HEK293T (cell line): ENCODE results near the gene DNER.
"Not testable (repeated sequence)": the region's sequence is repeated elsewhere in the genome, so short reads cannot be mapped to it uniquely, and the experiment has no call there.

Source experiments
- CTCF ChIA-PET: fragments of 350-600 bp; formaldehyde crosslinking; extraction: SDS; loops from one replicate; lab custom pipeline; 2021; ENCODE audit warnings: antibody characterized with exemption, inconsistent platforms; lab: Yijun Ruan, JAX
- POLR2A ChIA-PET: fragments of 350-600 bp; formaldehyde crosslinking; extraction: SDS; loops from one replicate; lab custom pipeline; 2020; ENCODE audit warnings: antibody characterized with exemption, inconsistent platforms; lab: Yijun Ruan, JAX
- DNase-seq: peaks from one replicate; pipeline ENCODE4 v3.0.0; 2012; ENCODE audit warnings: mixed read lengths; ENCODE audit errors: extremely low spot score
- ARNT ChIP-seq: fragments of 450-650 bp; IDR thresholded peaks from 2 replicates; pipeline ENCODE4 v1.6.1; 2017; ENCODE audit warnings: mild to moderate bottlenecking
- BHLHE40 ChIP-seq: fragments of 450-650 bp; IDR thresholded peaks from 2 replicates; pipeline ENCODE4 v1.6.1; 2016; ENCODE audit warnings: mild to moderate bottlenecking, moderate library complexity, borderline replicate concordance
- CTBP1 ChIP-seq: fragments of 450-650 bp; IDR thresholded peaks from 2 replicates; pipeline ENCODE4 v1.6.1; 2016; ENCODE audit warnings: borderline replicate concordance
- ELF4 ChIP-seq: fragments of 450-650 bp; IDR thresholded peaks from 2 replicates; pipeline ENCODE4 v1.6.1; 2017; ENCODE audit warnings: antibody characterized with exemption
- FOXA1 ChIP-seq: fragments of 450-650 bp; IDR thresholded peaks from 2 replicates; pipeline ENCODE4 v1.6.1; 2016; ENCODE audit warnings: mild to moderate bottlenecking
- FOXK2 ChIP-seq: fragments of 450-650 bp; IDR thresholded peaks from 2 replicates; pipeline ENCODE4 v1.6.1; 2016; ENCODE audit warnings: mild to moderate bottlenecking
- FOXM1 ChIP-seq: fragments of 450-650 bp; IDR thresholded peaks from 2 replicates; pipeline ENCODE4 v1.6.1; 2017; ENCODE audit warnings: mild to moderate bottlenecking, borderline replicate concordance
- HDGF ChIP-seq: fragments of 450-650 bp; IDR thresholded peaks from 2 replicates; pipeline ENCODE4 v1.6.1; 2017; ENCODE audit warnings: antibody characterized with exemption, borderline replicate concordance
- L3MBTL2 ChIP-seq: fragments of 450-650 bp; conservative IDR thresholded peaks from 2 replicates; pipeline ENCODE4 v1.6.1; 2016; ENCODE audit warnings: mild to moderate bottlenecking
- LEF1 ChIP-seq: fragments of 450-650 bp; IDR thresholded peaks from 2 replicates; pipeline ENCODE4 v1.6.1; 2017; ENCODE audit warnings: mild to moderate bottlenecking, borderline replicate concordance
- NFRKB ChIP-seq: fragments of 450-650 bp; IDR thresholded peaks from 2 replicates; pipeline ENCODE4 v1.6.1; 2016; ENCODE audit warnings: mild to moderate bottlenecking, moderate library complexity
- PKNOX1 ChIP-seq: fragments of 450-650 bp; IDR thresholded peaks from 2 replicates; pipeline ENCODE4 v1.6.1; 2016
- SP1 ChIP-seq: fragments of 450-650 bp; IDR thresholded peaks from 2 replicates; pipeline ENCODE4 v1.6.1; 2017
- SUZ12 ChIP-seq: fragments of 450-650 bp; IDR thresholded peaks from 2 replicates; pipeline ENCODE4 v1.6.1; 2016; ENCODE audit warnings: mild to moderate bottlenecking
- TARDBP ChIP-seq: fragments of 450-650 bp; IDR thresholded peaks from 2 replicates; pipeline ENCODE4 v1.6.1; 2016
- ZNF384 ChIP-seq: fragments of 450-650 bp; IDR thresholded peaks from 2 replicates; pipeline ENCODE4 v1.6.1; 2016

The DNER gene

GRCh38 chr2:229339618-229340017 is 374.7 kb downstream of the DNER start:
- DNase-seq = no peak
- no peak for TF ChIP-seq BHLHE40
- TF ChIP-seq TARDBP = no peak
- TF ChIP-seq L3MBTL2 = no peak
- TF ChIP-seq HDGF = no peak
- no peak for TF ChIP-seq FOXA1
- no peak for TF ChIP-seq PKNOX1
- ChIA-PET POLR2A (no interaction called here), CTCF (no interaction called here)

GRCh38 chr2:229339171-229339570 is 375.2 kb downstream of the DNER start:
- POLR2A ChIA-PET, CTCF ChIA-PET, DNase-seq: not testable (repeated sequence)

- ChIA-PET CTCF (no interaction called here), POLR2A (no interaction called here)
- no peak for DNase-seq
- TF ChIP-seq SP1 (no peak), CTBP1 (no peak), SUZ12 (no peak), HDGF (no peak), L3MBTL2 (no peak), LEF1 (no peak), PKNOX1 (no peak), FOXK2 (no peak), FOXM1 (no peak), ARNT (no peak), NFRKB (no peak), TARDBP (no peak), ZNF384 (no peak), BHLHE40 (no peak), ELF4 (no peak), FOXA1 (no peak)
These were observed 378.4 kb downstream of the DNER start for GRCh38 chr2:229335877-229336346.

- POLR2A ChIA-PET = no interaction called here
- CTCF ChIA-PET = no interaction called here
- no peak for DNase-seq
- TF ChIP-seq ELF4 (no peak), NFRKB (no peak), FOXM1 (no peak), ZNF384 (no peak), LEF1 (no peak), SP1 (no peak)
These were observed 379.0 kb downstream of the DNER start for GRCh38 chr2:229335330-229335729.

GRCh38 chr2:229330952-229331351 is 383.4 kb downstream of the DNER start:
- DNase-seq = no peak
- ChIA-PET POLR2A (no interaction called here), CTCF (no interaction called here)
- TF ChIP-seq FOXK2 (no peak), FOXA1 (no peak), BHLHE40 (no peak), ZNF384 (no peak), ELF4 (no peak), SUZ12 (no peak), TARDBP (no peak), FOXM1 (no peak), SP1 (no peak)

GRCh38 chr2:229319558-229319957 is 394.8 kb downstream of the DNER start:
- CTCF ChIA-PET = no interaction called here
- no peak for TF ChIP-seq HDGF
- TF ChIP-seq ELF4 = no peak
- no peak for TF ChIP-seq SP1
- no peak for TF ChIP-seq FOXA1
- TF ChIP-seq ZNF384 = no peak
- TF ChIP-seq NFRKB = no peak
- TF ChIP-seq PKNOX1 = no peak
- TF ChIP-seq L3MBTL2 = no peak
- no peak for TF ChIP-seq BHLHE40
- TF ChIP-seq TARDBP = no peak
- TF ChIP-seq FOXK2 = no peak
- TF ChIP-seq ARNT = no peak
- TF ChIP-seq LEF1 = no peak
- TF ChIP-seq SUZ12 = no peak
- no peak for TF ChIP-seq FOXM1
- TF ChIP-seq CTBP1 = no peak
- no peak for DNase-seq
- POLR2A ChIA-PET = no interaction called here

- no peak for DNase-seq
- CTCF ChIA-PET = no interaction called here
- POLR2A ChIA-PET = no interaction called here
- TF ChIP-seq HDGF (no peak), FOXM1 (no peak), NFRKB (no peak), FOXK2 (no peak), TARDBP (no peak), PKNOX1 (no peak), ARNT (no peak), CTBP1 (no peak), FOXA1 (no peak)
These were observed 400.2 kb downstream of the DNER start for GRCh38 chr2:229314117-229314516.
